Uterus (tissue), 2 donors: ENCODE data around the gene KPNA4.
A peak's percentile ranks its signal among the peaks of the same experiment; 100 is the strongest.

Experiments used
- POLR2A ChIP-seq, 2 donors: fragments of 450-650 bp; IDR thresholded peaks; one replicate each; pipeline ENCODE4 v1.6.1; 2016; ENCODE audit warnings: antibody characterized with exemption in 2 of 2, mild to moderate bottlenecking in 1 of 2, moderate library complexity in 1 of 2
- TF ChIP-seq, protein P1 (sequence below), 4 experiments: fragments of 200-600 bp in 2 of 4; fragments of 450-650 bp in 2 of 4; sonication (generic) in 2 of 4; IDR thresholded peaks; one replicate each; pipeline ENCODE4 v1.5.1; 2016 to 2019; ENCODE audit warnings: antibody characterized with exemption in 4 of 4, mild to moderate bottlenecking in 2 of 4, moderate library complexity in 1 of 4

DNA sequence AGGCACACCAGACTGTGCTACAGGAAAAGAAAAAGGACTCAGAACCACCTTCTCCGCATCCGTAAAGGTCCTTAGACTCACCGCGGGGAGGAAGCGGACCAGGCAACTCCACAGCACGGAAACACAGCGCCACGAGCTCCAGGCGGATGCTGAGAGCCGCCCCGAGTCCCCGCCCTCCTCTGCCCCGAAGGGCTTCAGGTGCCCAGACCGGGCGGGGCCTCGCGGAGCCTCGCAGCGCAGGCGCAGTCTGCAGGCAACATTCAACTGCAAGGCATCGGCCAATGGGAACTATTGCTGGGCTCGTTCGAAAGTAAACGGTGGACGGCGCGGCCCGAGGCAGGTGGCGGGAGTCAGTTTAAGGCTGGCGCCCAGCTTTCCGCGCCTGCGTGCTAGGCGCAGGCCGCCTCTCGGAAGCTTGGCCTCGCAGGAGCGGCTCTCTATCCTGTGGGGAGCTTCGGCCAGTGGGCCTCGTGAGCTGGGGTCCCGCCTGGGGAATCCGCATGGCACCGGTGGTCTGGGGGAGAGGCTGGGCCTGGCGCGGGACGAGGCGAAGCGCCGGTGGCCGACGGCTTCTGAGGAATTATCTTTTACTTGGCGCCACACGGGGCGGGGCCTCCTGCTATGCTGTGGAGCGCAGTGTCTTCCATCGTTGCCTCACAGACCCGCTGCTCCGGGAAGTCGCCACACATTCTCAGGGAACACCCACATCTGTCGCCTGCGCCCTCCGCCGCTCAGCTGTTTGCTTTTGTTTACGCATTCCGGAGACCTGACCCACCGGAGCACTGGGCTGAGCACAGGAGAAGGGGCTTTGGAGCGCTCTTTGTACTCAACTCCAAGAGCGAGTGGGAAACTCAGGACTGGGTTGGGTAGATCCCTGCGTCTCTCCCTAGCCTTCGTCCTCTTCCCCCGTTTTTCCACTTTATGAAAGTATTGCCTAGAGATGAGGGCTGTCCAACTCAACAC, 115.5 kb downstream of the KPNA4 start, which contains the start of gene TRIM59:
- TF ChIP-seq, protein P1, sequence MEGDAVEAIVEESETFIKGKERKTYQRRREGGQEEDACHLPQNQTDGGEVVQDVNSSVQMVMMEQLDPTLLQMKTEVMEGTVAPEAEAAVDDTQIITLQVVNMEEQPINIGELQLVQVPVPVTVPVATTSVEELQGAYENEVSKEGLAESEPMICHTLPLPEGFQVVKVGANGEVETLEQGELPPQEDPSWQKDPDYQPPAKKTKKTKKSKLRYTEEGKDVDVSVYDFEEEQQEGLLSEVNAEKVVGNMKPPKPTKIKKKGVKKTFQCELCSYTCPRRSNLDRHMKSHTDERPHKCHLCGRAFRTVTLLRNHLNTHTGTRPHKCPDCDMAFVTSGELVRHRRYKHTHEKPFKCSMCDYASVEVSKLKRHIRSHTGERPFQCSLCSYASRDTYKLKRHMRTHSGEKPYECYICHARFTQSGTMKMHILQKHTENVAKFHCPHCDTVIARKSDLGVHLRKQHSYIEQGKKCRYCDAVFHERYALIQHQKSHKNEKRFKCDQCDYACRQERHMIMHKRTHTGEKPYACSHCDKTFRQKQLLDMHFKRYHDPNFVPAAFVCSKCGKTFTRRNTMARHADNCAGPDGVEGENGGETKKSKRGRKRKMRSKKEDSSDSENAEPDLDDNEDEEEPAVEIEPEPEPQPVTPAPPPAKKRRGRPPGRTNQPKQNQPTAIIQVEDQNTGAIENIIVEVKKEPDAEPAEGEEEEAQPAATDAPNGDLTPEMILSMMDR (IDR thresholded peaks at IDR 0.05): no peak
- TF ChIP-seq POLR2A (IDR thresholded peaks at IDR 0.05): peak in 1 of 2 donors; percentile 29
